ENCODE measurements around the gene KANSL1. TPM values are rescaled to one million over a fixed set of nuclear protein-coding genes. Genes with fewer than 3 reads are reported as not detected.

Gene KANSL1
- total and polyA plus RNA-seq, 2 donors (not counting 1 experiment from before 2014, with no cell fraction given), result 36.8 to 233 TPM

DNA sequence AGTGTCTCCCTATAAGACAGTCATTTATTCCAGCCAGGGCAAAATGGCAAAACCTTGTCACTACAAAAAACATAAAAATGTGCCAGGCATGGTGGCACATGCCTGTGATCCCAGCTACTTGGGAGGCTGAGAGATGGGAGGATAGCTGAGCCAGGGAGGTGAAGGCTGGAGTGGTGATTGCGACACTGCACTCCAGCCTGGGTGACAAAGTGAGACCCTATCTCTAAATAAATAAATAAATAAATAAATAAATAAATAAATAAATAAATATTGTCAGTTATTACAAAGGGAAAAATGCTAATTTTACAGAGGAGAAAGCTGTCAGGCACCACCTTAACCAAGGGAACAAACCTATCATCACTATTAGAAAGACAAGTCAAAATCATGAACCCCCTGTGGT lies 118.7 kb downstream of the KANSL1 start:
- no peak overlapping the region for H3K4me2 ChIP-seq (replicated peaks; ENCODE audit: low read depth, low read length, poor library complexity, severe bottlenecking)
- Mint-ChIP-seq H3K27ac (no peak overlapping the region), H3K27me3 (no peaks in the 10 kb centered on the region), H3K9me3 (ENCODE audit: insufficient read depth) (no peaks in the 10 kb centered on the region), H3K4me1 (peaks cover 5% of the 10 kb centered on the region), H3K4me3 (no peak overlapping the region)
- no peaks in the 10 kb centered on the region for H3K4me1 ChIP-seq (ENCODE audit: control insufficient read depth in 2 of 2, insufficient read depth in 2 of 2, low read length in 2 of 2)
- ATAC-seq (ENCODE audit: low read depth) (no peak), DNase-seq (no peak)
- H3K9me3 ChIP-seq (ENCODE audit: control extremely low read depth in 1 of 3, control insufficient read depth in 2 of 3, insufficient read depth in 1 of 3, low read length in 2 of 3), result no peaks in the 10 kb centered on the region
- peaks cover 40% of the 10 kb centered on the region for H4K20me1 ChIP-seq (ENCODE audit: control insufficient read depth, insufficient read depth, low read length, poor library complexity, severe bottlenecking)
- CTCF ChIA-PET, result interaction anchor here (1.3 kb wide), 1 partner anchor 31 kb away, joined by 3 read pairs; no protein-coding TSS in a partner anchor
- H3K79me2 ChIP-seq (ENCODE audit: control insufficient read depth, insufficient read depth, low read length), result peaks cover 29% of the 10 kb centered on the region
- H3K27ac ChIP-seq (ENCODE audit: low read length in 2 of 2), result no peak overlapping the region
- no peak overlapping the region for H3K4me3 ChIP-seq (ENCODE audit: control extremely low read depth in 1 of 5, extremely low read depth in 1 of 5, insufficient read depth in 1 of 5, low read depth in 2 of 5, low read length in 4 of 5)
- H3K36me3 ChIP-seq (replicated peaks in 1 of 2; ENCODE audit: control extremely low read depth in 1 of 2, control insufficient read depth in 1 of 2, extremely low read depth in 1 of 2, insufficient read depth in 2 of 2, low read length in 1 of 2), result peaks cover 5 to 17% of the 10 kb centered on the region in 2 experiments
- no peak overlapping the region for H3K9ac ChIP-seq (ENCODE audit: low read length)
- intact Hi-C loops (cut with micrococcal nuclease), result no loop called here
- WGBS (ENCODE audit: insufficient coverage), result no CpG with 5 or more reads among the region's 1 CpG
- no peak overlapping the region for H2AFZ ChIP-seq (ENCODE audit: insufficient read depth, low read depth, low read length, poor library complexity, severe bottlenecking)
- TF ChIP-seq EZH2 (IDR thresholded peaks at IDR 0.05; ENCODE audit: borderline replicate concordance, insufficient read depth, low read depth, low read length, poor library complexity, severe bottlenecking), result no peak
- TF ChIP-seq, protein P1, sequence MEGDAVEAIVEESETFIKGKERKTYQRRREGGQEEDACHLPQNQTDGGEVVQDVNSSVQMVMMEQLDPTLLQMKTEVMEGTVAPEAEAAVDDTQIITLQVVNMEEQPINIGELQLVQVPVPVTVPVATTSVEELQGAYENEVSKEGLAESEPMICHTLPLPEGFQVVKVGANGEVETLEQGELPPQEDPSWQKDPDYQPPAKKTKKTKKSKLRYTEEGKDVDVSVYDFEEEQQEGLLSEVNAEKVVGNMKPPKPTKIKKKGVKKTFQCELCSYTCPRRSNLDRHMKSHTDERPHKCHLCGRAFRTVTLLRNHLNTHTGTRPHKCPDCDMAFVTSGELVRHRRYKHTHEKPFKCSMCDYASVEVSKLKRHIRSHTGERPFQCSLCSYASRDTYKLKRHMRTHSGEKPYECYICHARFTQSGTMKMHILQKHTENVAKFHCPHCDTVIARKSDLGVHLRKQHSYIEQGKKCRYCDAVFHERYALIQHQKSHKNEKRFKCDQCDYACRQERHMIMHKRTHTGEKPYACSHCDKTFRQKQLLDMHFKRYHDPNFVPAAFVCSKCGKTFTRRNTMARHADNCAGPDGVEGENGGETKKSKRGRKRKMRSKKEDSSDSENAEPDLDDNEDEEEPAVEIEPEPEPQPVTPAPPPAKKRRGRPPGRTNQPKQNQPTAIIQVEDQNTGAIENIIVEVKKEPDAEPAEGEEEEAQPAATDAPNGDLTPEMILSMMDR (IDR thresholded peaks at IDR 0.05), result no peak
- POLR2A ChIA-PET, result no interaction called here
- no peaks in the 10 kb centered on the region for H3K27me3 ChIP-seq (replicated peaks in 1 of 4; ENCODE audit: control extremely low read depth in 1 of 4, control insufficient read depth in 3 of 4, insufficient read depth in 4 of 4, low read length in 3 of 4)

DNA sequence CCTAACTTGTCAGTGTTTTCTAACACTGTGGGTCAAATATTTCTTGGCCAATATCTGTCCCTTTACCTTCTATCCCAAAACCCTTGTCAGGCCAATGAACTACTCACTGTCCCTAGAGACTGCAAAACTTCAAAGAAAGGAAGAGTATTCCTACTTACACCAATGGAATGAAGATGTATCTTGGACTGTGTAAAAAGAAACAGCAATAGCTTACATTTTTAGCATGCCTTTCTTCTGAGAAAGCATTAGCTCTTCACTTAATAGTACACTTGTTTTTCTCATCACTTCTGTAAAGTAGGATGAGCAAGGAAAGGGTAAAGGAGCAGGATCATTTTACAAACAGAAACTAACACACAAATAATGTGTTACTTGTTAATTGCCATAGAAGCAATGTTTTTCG lies 120.2 kb downstream of the KANSL1 start:
- POLR2A ChIA-PET, result interaction anchor here (0.6 kb wide), 1 partner anchor 82 kb away, joined by 5 read pairs; no protein-coding TSS in a partner anchor
- CTCF ChIA-PET, result no interaction called here
- TF ChIP-seq, protein P1 (IDR thresholded peaks at IDR 0.05), result no peak
- no peak for DNase-seq
- H3K4me3 ChIP-seq (ENCODE audit: control extremely low read depth in 1 of 5, extremely low read depth in 1 of 5, insufficient read depth in 1 of 5, low read depth in 2 of 5, low read length in 4 of 5), result no peak overlapping the region
- no peak for ATAC-seq (ENCODE audit: low read depth)
- H4K20me1 ChIP-seq (ENCODE audit: control insufficient read depth, insufficient read depth, low read length, poor library complexity, severe bottlenecking), result peaks cover 50% of the 10 kb centered on the region
- H3K9me3 ChIP-seq (ENCODE audit: control extremely low read depth in 1 of 3, control insufficient read depth in 2 of 3, insufficient read depth in 1 of 3, low read length in 2 of 3), result no peaks in the 10 kb centered on the region
- no peaks in the 10 kb centered on the region for H3K4me1 ChIP-seq (ENCODE audit: control insufficient read depth in 2 of 2, insufficient read depth in 2 of 2, low read length in 2 of 2)
- WGBS (ENCODE audit: insufficient coverage), result no CpG with 5 or more reads among the region's 1 CpG
- H2AFZ ChIP-seq (ENCODE audit: insufficient read depth, low read depth, low read length, poor library complexity, severe bottlenecking), result no peak overlapping the region
- peaks cover 7 to 14% of the 10 kb centered on the region in 2 experiments for H3K36me3 ChIP-seq (replicated peaks in 1 of 2; ENCODE audit: control extremely low read depth in 1 of 2, control insufficient read depth in 1 of 2, extremely low read depth in 1 of 2, insufficient read depth in 2 of 2, low read length in 1 of 2)
- intact Hi-C loops (cut with micrococcal nuclease), result no loop called here
- peaks cover 16% of the 10 kb centered on the region for H3K79me2 ChIP-seq (ENCODE audit: control insufficient read depth, insufficient read depth, low read length)
- H3K9ac ChIP-seq (ENCODE audit: low read length), result no peak overlapping the region
- H3K27ac Mint-ChIP-seq, result no peak overlapping the region
- H3K4me2 ChIP-seq (replicated peaks; ENCODE audit: low read depth, low read length, poor library complexity, severe bottlenecking), result no peak overlapping the region
- H3K27ac ChIP-seq (ENCODE audit: low read length in 2 of 2), result no peak overlapping the region
- no peaks in the 10 kb centered on the region for H3K27me3 Mint-ChIP-seq
- H3K9me3 Mint-ChIP-seq (ENCODE audit: insufficient read depth), result no peaks in the 10 kb centered on the region
- H3K27me3 ChIP-seq (replicated peaks in 1 of 4; ENCODE audit: control extremely low read depth in 1 of 4, control insufficient read depth in 3 of 4, insufficient read depth in 4 of 4, low read length in 3 of 4), result no peaks in the 10 kb centered on the region
- peaks cover 5% of the 10 kb centered on the region for H3K4me1 Mint-ChIP-seq
- H3K4me3 Mint-ChIP-seq, result no peak overlapping the region
